SHP77 (cell line): ENCODE measurements around the gene GPHB5.
A peak's percentile ranks its signal among the peaks of the same experiment; 100 is the strongest.
"Not testable (repeated sequence)": the region's sequence is repeated elsewhere in the genome, so short reads cannot be mapped to it uniquely, and the experiment has no call there.

Experiments
- DNase-seq, 2 experiments: peaks; one replicate each; lab custom pipeline; 2025; lab: John Stamatoyannopoulos, UW

Gene GPHB5

DNA sequence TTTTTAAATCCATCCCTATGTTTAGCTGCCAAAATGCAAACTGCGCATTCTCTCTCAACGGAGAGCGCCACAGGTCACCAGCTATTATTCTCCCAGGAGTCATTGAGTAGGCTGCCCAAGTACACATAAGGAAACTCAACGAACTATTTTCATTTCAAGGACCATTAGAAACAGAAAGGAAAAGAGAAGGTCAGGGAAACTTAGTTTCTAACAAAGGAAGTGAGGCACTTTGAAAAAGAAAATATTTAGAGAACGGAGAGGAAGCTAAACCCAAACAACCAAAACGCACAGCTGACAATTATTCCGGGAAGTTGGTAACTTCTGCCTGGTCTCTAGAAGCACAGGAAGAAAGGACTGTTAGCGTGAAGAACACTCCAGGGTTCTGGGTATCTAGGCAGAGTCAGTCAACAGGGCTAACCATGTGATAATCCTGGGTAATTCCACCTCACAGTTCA is 23.5 kb downstream of the GPHB5 start:
- DNase-seq: no peak

DNA sequence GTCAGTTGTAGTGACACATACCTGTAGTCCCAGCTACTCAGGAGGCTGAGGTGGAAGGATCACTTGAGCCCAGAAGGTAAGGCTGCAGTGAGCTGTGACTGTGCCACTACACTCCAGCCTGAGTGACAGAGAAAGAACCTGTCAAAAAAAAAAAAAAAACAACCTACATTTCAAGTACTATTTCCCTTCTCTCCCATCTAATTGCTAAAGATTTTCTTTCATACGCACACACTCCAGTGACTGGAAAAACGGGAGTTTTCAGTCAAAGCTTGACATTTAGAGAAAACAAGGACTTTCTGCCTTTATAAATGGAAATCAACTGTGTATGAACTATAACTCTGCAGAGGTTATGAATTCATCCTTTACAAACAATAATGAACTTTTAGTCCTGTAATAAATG is 25.9 kb downstream of the GPHB5 start:
- no peak for DNase-seq

DNA sequence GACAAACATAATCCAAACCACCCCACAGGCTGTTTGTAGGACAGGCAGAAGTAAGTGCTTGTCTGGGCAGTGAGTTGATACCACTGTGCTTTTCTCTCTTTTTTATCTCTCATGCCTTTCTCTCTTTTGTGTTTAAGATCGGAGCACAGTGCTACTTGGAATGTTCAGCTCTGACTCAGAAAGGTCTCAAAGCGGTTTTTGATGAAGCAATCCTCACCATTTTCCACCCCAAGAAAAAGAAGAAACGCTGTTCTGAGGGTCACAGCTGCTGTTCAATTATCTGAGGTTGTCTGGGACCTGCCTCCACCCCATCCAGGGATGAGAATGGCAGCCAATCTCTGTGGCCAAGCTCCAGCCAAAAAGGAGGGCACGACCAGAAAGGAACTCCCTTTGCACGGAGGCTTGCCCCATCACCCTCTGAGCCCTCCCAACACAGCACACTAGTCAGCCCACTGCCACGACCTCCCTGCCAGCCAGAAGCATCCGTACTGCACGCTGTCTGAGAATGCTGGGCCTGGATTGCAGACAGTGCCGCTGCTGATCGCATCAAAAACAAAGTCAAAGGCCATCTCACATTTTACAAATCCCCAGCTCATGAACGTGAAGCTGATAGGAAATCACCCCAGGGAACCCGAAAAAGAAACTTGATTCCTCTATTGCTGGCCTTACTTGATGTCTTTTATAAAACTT is 27.8 kb downstream of the GPHB5 start:
- DNase-seq: no peak

DNA sequence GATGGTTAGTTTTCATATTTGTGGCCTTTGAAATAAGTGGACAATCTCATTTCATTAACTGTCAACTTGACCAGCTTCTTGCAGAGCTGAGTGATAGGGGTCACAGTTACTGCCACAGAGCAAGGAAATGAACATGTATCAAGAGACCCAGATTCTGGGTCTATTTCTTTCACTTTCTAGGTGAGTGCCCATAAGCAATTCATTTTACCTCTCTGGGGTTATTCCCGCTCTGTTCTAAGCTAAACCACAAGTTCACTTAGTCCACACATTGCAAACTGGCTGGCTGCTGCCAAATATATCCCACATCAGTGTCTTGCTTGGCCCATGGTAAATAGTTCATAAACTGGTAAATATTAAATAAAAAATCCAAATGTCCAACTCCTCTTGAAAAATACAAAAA is 29.9 kb downstream of the GPHB5 start:
- DNase-seq: no peak

DNA sequence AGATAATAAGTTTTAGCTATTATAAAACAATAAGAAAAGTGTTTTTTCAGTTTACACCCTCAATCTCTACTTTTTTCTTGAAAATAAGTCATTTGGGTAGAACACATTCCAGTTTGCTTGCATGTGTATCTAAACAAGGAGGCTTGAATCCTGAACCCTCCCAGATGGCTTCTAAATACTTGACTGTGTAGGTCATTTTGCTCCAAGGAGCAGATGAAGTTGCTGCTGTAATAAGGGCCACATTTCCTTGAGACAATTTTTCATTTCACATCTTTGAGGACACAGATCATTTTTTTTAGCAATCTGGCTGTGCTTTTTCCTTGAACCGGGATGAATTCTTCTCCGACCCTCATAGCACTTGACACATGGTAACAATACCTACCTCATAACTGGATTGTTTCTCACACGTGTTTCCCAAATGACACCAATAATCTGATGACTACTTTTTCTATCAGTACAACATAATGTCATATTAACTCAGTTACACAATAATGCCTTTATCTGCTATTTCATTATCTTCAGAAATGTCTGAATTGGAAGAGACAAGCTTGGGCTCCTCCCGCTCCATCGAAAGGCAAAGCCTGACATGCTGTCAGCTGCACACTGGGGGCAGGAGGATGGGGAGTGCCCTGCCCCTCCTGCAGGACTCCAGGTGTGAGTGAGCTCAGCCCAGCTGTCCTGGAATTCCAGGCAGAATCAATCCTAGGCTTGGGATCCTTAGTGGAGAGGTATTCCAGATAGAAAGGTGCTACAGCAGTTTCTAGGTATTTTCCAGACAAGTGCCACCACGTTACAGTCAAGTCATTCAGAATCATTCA is 30.9 kb downstream of the GPHB5 start:
- no peak for DNase-seq

DNA sequence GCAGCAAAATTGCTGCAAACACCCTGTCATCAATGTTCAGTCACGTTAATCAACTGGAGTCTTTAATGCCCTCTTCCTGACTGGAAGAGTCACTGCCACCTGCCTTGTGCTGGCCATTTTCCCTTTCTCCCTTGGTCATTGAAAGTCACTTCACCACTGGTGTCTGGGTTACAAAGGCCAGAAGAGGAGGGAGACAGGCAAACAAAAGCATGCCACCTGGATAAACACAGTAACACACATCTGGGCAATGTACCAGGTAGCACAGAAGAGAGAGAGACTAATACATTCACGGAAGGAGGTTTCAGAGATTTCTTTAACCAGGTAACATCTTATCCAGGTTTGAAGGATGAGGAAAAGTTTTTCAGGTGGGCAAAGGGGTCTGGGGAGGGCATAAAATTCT is 32.7 kb downstream of the GPHB5 start:
- peak; percentile 54 to 66 for DNase-seq

DNA sequence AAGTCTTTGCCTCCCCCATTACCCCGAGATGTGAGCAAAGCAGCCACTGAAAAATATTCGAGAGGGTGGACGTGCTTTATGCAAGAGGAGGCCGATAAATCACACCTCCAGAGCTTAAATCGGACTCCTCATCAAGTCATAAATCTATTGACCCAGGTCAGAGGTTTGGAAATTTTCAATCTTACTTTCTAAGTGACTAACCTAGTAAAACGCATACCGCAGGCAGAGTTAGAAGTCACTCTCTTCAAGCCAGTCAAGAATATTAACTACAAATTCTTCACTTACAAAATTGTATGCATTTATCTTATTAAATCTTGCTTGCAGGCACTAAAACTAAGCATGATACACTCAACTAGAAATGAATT is 34.9 kb downstream of the GPHB5 start:
- DNase-seq: no peak

DNA sequence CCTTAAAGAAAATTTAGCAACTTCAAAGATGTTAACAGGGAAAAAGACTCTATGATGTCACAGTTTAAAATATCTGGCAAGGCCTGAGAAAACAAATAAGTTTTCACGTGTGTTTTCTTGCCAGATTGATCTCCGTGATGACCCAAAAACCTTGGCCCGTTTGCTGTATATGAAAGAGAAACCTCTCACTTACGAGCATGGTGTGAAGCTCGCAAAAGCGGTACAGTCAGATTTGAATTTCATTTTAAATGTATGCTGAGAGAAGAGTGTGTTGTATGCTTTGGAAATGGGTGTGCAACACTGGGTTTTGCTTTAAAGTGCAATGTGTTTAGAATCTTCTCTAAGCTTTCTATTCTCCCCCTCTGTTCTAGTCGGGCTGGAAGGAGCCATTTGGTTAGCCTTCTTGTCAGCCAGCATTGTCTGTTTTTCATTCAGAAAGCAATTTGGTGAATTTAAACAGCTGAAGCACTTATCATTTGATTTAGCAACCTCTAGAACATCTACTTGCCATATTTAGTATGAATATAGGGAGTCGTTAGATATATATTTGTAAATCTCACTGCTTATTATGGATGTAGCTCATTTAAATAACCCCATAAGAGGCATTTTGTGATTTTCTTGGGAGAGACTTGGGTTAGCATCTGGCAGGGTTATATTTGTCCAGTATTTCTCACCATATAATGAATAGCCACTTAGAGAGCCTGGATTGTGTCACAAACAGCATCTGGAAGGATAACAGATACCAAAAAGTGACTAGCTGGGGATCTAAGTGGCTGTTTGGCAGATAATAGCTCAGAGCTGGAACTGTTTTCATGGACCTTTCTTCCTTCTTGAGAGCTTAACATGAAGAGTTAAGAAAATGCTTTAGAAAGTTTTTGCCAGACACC is 35.5 kb downstream of the GPHB5 start:
- no peak for DNase-seq

DNA sequence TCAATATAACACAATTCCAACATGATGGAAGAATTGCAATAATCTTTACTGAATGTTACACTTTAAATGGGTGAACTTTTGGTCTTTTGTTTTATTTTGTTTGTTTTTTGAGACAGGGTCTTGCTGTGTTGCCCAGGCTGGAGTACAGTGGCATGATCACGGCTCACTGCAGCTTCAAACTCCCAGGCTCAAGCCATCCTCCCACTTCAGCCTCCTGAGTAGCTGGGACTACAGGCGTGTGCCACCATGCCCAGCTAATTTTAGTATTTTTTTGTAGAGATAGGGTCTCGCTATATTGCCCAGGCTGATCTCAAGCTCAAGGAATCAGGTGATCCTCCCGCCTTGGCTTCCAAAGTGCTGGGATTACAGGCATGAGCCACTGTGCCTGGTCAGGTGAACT is 38.8 kb downstream of the GPHB5 start:
- not testable (repeated sequence) for DNase-seq

DNA sequence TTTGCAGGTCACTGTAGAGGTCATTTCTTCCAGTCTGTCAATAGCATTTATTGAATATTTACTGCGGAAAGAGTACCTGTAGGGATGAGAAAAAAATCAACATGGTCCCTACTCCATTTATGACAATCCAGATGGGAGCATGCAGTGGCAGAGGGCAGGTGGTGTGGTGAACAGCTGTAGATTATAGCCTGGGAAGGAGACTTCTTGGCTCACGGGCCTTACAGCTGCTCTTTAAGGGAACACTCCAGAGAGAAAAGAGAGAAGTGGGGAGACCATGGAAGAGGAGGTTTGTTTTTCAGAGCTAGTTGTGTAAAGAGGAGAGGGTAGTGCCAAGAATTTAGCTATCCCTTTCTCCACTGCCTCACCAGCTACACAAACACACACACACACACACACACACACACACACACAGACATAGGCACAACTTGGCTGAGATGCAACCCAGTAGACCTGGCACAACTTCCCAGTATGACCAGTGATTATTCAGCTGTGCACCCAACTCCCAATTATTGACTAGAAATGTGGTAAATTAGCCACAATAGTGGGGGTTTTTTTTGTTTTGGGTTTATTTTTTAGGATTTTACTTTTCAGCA is 41.0 kb downstream of the GPHB5 start:
- peak; percentile 10 to 46 for DNase-seq

DNA sequence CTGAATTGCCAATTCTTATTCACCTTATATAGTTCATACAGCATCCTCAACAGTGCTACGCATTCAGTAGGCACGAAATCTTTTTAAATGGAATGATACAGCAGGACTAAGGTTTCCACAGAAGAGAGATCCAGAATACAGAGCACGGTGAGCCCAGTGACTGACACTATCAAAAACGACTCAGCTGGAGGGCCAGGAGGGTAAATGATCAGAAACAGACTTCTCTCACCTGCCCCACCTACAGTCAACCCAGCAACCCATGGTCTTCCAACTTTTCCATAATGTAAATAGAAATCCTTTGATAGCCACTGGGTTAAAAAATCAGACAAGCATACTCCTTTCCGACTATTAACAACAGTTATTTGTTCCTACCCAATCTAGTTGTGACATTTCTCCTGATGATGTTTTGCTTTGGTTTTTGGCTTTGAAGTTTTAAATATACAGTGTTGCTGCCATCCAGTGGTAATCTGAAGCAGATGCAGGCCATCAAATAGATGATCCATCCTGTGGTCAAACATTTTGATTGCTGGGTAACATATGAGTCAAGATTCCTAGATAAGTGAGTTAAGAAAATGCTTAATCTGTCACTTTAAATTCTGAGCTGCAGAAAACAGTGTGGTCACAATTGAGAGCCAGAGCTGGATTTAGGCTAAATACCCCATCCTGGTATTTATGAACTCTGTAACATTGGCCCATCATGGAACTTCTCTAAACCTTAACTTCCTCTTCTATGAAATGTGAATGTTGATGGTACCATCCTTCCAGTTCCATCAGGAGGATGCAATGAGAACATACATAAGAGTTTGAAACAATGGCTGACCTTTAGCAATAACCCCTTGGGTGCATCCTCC is 42.0 kb downstream of the GPHB5 start:
- DNase-seq: peak; percentile 19 to 22

DNA sequence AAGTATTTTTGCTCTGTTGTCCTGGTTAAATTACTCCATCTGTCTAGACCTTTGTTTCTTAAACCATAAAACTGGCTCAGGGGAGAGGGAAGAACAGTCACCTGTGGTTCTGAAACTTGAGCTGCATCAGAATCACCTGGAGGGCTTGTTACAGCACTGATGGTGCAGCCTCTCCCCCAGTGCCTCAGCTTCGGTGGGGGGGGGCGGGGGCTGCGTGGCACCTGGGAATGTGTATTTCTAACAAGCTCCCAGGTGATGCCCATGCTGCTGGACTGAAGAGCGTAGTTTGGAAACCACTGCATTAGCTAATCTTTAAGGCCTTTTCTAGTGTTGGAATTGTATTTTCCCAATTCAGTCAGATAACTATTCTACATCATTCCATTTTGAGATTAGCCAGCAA is 42.7 kb downstream of the GPHB5 start:
- no peak for DNase-seq

DNA sequence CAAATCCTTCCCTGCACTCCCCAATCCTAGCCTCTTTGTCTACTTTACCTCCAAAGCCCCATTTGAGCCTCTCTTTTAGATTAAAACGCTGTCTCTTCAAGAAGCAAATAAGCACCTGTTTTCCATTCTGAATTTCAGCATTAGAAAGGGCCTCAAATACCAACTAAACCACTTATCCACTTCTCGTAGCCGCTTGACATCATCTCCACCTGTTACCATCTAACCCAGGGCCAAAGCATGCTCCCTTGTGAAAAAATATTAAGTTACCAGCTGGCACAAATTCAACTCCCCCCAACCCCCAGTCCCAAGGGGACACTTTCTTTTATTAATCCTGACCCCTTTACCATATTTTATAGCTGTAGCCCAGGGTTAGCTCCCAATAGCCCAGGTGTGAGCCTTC is 43.1 kb downstream of the GPHB5 start:
- no peak for DNase-seq

DNA sequence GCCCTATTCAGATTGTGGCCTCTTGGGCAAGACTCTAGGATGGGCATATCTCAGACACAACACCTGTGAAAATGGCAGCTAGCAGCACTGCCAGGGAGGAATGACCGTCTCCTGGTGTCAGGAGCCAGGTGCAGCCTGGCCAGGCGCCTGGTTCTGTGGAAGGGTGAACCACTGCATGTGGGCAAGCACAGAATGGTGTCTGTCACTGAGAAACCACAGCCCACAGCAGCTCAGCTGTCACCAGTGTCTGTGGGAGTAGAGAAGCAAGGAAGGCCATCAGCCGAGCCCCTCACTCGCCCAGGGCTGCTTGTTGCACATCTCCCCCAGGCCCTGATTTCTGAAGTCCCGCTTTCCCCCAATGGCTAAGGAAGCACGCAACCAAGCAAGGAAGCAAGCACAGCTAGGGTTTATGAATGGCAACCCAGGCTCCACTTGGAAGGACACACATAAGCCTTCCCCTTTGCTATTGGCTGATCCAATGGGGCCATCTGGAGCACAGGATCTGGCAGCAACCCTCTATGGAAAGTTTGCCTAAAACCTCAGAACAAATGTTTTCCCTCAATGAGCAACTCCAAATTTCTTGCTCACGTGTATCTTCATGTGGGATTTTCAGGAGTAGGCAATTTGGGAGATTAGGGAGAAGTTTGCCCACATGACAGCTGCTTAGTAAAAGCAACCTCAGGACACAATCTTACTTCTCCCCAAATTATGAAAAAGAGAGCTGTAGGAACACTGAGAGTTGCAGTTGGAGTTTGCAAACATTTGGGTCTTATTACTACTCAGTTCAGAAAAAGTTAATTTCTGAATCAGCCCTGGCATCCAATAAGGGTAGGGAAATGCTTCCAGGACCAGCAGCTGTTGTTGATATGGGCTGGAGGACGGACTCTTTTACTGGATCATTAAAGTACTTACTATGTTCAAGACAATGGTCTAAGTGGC is 44.7 kb downstream of the GPHB5 start:
- no peak for DNase-seq

DNA sequence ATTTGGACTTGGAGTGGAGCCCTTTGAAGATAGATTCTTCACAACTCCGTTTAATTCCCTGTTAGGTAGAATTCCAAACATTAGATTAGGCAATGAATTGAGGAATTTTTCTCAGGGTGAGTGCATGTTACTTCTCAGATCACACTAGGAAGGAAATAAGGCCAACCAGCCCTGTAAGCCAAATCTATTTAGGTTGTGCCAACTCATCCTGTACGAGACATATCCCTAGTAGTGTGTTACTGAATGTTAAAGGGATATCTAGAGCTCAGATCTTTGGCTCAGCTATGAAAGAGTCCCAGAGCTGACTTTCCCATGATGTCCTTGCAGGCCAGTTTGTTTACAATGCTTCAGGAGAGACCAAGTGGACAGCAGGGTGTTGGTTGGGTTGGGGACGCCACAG is 45.6 kb downstream of the GPHB5 start:
- no peak for DNase-seq

DNA sequence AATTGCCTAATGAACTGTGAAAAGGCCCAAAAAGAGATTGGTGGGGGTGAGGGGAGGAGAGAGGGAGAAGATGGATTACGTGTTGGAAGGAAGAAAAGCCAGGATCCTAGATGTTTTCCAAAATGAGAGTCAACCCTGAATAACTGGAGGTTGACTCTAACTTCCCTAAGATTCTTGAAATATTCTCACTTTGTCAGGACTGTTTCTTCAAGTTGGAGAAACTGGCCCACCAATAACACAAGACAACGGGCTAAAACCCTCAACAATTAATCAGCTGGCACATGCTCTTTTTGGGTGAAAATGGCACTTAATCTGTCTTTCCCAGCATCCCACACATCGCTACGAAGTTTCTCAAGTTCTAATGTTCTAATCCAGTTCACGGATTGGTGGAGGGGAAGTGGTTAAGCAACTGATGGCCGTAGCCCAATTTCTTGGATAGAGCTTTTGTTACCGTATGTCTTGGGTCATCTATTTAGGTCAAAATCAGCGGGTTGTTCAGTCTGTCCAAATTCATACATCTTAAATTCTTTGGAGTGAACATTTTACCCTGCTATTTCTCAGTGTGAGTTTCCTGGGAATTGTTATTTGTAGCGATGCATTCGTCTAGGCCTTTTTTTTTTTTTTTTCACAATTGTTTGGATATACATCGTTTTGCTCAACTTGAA is 49.0 kb downstream of the GPHB5 start:
- no peak for DNase-seq

DNA sequence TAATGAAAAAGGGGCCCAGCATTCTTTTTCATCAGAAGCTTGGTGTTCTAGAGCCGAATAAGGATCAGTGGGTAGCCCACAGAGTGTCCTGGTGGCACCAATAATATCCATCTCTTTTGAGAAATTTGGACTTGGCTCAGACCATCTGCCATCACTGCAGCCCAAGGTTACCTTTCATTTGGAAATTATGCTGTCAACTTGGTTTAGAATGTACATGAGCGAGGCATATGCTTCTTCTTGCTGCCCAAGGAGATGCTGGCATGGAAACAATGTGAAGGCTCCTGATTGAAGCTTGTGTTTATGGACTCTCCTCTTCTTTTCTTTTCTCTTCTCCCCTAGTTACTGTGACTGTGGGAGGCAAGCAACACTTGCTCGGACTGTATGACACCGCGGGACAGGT is 50.0 kb downstream of the GPHB5 start:
- DNase-seq: no peak

DNA sequence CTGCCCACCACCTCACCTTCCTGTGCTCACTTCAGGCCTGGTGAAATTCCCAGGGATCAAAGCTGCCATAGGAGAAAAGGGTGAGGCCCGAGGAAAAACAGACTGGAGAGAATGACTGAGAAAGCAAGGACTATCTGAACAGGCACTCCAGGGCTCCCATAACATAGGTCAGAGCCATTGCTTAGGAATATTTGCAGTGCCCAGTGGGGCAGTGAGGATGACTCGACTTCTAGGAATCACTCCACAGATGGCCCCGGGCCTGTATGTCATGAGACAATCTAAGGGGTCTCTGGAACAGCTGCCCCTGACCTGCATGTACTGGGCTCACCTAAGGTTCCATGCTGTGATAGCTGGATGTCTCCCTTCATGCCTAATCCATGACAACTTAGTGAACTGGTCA is 51.6 kb downstream of the GPHB5 start:
- DNase-seq: no peak

DNA sequence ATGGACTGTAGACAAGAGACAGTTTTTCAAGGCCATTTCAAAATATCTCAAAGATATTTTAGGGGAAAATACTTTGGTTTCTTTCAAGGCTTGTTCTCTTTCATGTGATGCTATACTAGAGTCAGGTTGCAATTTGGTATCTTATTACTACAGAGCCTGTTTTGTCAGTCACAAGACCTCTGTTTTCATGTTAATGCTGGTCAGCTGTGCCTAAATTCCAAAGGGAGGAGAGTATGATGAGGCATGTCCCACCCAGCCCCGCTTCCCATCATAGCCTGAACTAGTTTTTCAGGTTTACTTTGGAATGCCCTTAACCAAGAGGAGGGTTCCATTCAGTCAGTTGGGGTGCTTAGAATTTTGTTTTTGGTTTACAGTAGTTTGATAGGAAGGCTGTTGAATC is 52.6 kb downstream of the GPHB5 start:
- no peak for DNase-seq
